ENCODE results near the gene TMEM35B.
"Not testable (repeated sequence)": the region's sequence is repeated elsewhere in the genome, so short reads cannot be mapped to it uniquely, and the experiment has no call there.

TMEM35B gene

DNA sequence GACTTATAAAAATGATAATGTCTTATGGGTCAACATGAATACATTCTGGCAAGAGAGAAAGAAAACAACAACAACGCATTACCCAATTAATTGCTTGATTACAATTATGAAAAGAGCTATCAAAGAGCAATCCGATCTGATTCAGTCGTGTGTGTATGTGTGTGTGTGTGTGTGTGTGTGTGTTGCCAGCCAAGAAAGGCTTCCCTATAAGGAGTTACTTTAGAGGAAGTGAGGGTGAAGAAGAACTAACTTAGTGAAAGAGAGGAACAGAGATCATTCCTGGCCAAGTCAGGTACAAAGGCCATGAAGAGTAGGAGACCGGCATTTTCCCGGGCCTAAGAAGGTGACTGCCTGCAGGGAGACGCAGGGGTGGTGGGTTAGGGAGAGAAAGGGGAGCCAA lies 9.4 kb downstream of the TMEM35B start:
- DNase-seq, result no peak

DNA sequence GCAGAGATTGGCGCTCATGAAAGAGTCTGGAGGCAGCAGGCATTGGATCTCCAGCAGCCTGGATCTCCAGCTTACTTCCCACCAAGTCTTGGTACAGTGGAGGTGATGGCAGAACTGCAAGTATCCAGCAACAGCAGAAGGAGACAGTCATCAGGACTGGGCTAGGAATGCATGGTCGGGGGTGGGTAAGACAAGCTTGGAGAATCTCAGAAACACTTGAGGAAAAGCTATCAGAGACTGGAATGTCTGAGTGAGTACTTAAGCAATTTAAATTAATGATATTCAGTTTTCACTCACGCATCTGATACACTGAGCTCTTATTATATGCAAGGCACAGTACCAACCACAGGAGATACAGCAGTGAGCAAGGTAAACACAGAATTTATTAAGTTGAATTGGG lies 9.8 kb downstream of the TMEM35B start:
- no peak for DNase-seq

GRCh38 chr1:34974626-34975025 lies 10.5 kb downstream of the TMEM35B start:
- DNase-seq, result no peak

DNA sequence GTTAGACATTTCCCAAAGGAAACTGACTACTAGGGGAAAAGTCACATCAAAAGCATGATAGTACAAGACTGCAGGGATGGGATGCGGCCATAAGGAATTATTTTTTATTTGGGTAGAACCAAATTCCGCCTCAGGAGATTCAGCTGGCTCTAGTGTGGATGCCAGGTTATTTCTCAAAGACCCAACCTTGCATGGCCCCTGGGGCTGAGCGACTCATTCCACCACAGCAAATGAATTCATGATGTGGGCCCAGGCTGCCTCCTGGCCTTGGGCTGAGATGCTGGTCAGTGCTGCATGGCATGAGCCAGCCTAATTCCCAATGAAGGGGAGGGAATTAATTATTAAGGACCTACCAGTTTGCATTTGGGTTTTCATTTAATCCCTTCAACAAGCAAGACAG lies 11.8 kb downstream of the TMEM35B start:
- DNase-seq, result no peak

GRCh38 chr1:34970829-34971228 lies 14.3 kb downstream of the TMEM35B start:
- no peak for DNase-seq

- DNase-seq, result no peak
Measured at GRCh38 chr1:34970220-34970735, 14.9 kb downstream of the TMEM35B start.

DNA sequence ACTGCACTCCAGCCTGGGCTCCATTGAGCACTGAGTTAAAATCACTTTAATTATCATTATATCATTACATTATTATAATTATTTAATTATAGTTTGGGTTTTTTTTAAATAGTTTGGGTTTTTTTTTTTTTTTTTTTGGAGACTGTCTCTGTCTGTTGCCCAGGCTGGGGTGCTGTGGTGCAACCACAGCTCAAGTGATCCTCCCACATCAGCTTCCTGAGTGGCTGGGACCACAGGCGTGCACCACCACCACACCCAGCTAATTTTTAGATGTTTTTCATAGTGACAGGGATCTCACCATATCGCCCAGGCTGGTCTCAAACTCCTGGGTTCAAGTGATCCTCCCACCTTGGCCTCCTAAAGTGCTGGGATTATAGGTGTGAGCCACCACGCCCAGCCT lies 16.9 kb downstream of the TMEM35B start:
- DNase-seq, result not testable (repeated sequence)

GRCh38 chr1:34967672-34968071 lies 17.5 kb downstream of the TMEM35B start:
- not testable (repeated sequence) for DNase-seq

- no peak for DNase-seq
Measured at GRCh38 chr1:34965597-34965996, 19.6 kb downstream of the TMEM35B start.

GRCh38 chr1:34950428-34950827 lies 34.7 kb downstream of the TMEM35B start:
- no peak for DNase-seq

GRCh38 chr1:34948739-34949138 lies 36.4 kb downstream of the TMEM35B start:
- DNase-seq, result not testable (repeated sequence)

- not testable (repeated sequence) for DNase-seq
Measured at GRCh38 chr1:34947641-34948314, 37.4 kb downstream of the TMEM35B start.

DNA sequence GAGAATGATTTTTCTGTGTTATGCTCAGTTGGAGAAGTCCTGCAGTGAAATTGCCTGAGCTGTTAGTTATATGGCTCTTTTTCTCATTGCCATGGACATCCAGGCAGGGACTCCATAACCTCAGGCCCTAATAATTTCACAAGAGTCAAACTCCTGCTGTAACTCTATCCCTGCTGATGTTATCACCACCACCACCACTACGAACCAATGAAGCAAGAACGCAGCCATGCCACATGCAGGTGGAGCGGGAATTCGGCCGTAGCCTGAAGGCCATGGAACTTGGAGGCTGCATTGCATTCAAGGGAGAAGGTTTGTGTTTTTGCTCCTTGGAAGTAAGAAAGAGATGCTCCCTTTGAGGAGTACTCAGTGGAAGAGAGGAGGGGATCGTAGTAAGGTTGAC lies 38.9 kb downstream of the TMEM35B start:
- DNase-seq, result no peak

DNA sequence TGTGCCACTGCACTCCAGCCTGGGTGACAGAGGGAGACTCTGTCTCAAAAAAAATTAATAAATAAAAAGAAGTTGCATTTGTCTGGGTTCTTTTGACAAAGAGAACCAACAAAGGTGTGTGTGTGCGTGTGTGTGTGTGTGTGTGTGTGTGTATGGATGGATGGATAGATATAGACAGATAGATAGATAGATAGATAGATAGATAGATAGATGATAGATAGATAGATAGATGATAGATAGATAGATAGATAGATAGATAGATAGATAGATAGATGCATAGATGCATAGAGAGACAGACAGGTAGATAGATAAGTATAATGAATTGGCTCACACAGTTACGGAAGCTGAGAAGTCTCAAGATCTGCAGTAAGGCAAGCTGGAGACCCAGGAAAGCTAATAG lies 43.3 kb downstream of the TMEM35B start:
- not testable (repeated sequence) for DNase-seq
